NCI-H2081 treated with DMSO at 0.1 percent for 48 hours (cell line): Measurements from ENCODE around the gene DSTN.

ENCODE experiments used
- DNase-seq: peaks from one replicate; lab custom pipeline; 2025; lab: John Stamatoyannopoulos, UW

The DSTN gene

GRCh38 chr20:17637985-17638640 is 68.2 kb downstream of the DSTN start:
- no peak for DNase-seq

- no peak for DNase-seq
Measured at GRCh38 chr20:17638835-17639407, 69.0 kb downstream of the DSTN start.

DNA sequence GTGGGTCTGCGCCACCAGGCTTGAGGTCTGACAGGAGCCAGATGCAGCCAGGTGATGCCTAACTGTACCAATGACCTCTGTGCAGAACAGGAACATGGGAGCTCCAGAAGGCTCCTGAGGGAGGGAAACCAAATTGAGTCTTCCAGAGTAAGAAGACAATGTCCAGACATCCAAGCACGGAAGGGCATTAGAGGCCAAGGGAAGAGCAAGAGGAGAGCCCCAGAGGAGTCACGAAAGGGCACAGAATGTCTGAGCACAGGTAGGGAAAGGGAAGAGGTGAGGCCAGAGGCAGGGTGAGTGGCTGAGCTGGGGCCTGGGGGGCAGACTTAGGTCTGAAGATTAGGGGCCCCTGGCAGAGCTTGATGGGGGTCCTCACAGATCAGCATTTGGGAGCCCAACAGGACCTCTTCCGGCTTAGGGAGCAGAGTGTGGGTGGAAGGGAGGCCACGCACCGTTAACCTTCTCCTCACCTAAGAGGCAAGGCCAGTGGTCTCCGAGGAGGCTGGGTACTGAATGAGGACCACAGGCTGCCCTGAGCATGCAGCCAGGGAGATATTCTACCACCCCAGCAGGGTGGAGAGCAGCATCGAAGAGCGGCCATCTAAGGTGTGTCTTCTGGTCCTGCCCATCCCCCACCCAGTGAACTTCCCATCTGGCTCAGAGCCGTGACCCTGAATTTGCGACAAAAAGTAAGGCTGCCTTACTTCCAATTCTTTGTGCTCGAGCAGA is 70.4 kb downstream of the DSTN start:
- no peak for DNase-seq

DNA sequence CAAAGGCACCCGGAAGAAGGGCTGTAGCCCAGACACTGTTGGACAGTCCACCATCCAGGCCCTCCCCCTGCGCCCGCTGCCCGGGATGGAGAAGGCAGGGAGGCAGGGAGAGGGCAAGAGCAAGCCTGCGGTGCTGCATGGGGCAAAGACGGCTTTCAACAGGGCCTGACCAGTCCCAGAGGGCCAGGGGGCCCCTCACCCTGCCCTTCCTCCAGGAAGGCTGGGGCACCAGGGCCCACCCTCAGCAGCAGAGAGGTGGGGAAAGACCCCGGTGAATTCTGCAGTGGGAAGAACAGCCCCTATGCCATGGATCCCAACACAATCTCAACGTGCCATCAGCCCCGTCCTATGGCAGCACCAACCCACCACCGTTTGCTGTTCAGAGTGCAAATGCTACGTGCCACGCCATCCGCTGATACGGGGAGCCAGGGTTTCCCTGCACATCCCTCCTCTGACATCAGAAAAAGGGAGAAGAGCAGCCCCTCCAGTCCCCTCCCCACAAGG is 71.1 kb downstream of the DSTN start:
- DNase-seq = no peak

DNA sequence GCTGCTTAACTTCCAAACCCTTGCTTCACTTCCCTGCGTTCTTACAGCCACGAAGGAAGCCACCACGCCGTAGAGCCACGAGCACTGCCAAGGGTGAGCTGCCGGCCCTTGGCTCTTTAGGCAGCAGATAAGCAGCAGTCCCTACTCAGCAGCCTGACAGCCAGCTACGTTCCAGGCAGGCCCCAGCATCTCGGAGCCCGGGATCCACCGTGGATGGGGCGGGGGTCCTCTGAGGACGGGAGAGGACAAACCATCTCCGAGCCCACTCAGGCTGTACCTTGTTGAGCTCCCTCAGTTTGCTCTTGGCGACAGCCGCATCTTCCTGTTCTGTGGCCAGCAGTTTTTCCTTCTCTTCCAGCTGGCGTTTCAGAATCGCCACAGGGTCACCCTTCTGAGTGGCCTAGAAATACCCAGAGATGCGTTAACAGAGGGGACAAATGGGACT is 71.7 kb downstream of the DSTN start:
- DNase-seq = no peak

- DNase-seq = no peak
Measured at GRCh38 chr20:17641993-17642392, 72.1 kb downstream of the DSTN start.

- no peak for DNase-seq
Measured at GRCh38 chr20:17642404-17643269, 72.8 kb downstream of the DSTN start.

DNA sequence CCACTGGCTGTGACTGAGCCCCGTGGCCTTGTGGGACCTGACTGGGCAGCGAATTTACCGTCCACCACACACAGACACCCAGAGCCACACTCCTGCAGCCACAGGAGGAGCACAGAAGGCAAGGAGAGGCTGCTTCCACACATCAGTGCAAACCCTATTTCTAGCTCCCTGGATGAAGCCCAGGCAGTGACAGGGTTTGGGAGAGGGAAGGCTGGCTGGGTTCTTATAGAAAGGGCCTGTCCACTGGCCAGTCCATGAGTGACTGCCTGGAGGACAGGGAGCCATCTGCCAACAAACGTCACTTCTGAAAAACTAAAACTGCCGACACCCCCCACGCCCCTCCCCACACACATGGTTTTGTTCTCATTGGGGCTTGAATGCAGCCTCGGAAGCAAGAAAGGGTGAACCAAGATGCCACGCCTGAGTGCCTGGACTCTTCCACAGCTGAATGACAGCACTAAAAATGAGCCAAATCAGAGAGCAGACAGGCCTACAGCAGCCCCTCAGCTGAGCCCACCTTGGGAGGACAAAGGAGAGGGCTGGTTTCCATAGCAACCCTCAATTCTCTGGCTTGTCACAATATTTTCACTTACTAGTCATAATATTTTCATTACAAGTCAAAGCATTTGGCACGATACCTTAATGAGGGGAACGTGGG is 73.8 kb downstream of the DSTN start:
- DNase-seq = no peak

- DNase-seq = no peak
Measured at GRCh38 chr20:17644451-17644850, 74.6 kb downstream of the DSTN start.

GRCh38 chr20:17645010-17645409 is 75.1 kb downstream of the DSTN start:
- DNase-seq = no peak

- no peak for DNase-seq
Measured at GRCh38 chr20:17645546-17646208, 75.8 kb downstream of the DSTN start.

GRCh38 chr20:17646209-17646960 is 76.5 kb downstream of the DSTN start:
- DNase-seq = no peak

- no peak for DNase-seq
Measured at GRCh38 chr20:17646961-17647301, 77.1 kb downstream of the DSTN start.

GRCh38 chr20:17647391-17648314 is 77.8 kb downstream of the DSTN start:
- DNase-seq = no peak

- DNase-seq = no peak
Measured at GRCh38 chr20:17648315-17648646, 78.4 kb downstream of the DSTN start.

DNA sequence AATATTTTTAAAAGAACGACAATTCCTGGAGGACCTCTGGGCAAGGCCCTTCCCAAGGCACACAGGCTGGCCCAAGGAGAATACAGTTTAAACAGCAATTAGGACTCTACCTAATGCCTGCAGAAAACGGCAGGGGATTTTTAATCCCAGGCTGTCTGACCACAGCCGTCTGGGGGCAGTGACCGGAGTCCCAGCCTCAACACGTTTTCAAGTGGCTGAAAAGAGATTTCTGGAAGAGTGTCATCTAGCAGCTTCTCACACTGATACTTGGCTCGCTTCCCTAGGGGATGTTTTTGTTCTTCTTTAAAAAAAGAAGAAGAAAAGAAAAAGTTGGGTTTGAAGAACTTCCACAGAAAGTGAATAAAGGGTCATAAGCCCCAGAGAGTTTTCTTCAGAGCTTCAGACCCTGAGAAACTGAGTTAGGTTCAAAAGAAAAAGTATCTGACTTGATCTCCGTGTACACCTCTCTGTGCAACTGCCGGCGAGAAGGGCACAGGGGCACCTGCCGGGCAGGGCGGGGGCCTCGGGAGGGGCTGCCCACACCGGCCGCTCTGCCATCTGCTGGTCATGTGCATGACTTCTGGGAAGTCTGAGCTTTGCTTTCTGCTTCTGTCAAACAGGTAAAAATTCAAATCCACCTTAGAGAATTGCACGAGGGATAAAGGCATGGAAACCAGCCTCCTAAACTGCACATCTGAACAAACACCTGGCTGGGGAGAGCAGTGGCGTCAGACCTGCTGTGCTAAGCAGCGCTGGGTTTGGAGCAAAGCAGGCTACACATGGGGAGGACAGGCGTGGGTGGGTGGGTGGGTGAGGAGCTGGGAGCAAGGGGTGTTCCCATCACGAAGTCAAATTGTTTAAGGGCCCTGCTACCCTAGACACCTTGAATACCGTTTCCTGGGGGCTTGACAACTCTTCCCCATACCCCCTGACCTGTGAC is 79.2 kb downstream of the DSTN start:
- no peak for DNase-seq

- no peak for DNase-seq
Measured at GRCh38 chr20:17650301-17651128, 80.6 kb downstream of the DSTN start.
